Inflammatory macrophage treated with lipopolysaccharide for 4 hours (primary cell): ENCODE data around the gene ENPEP.
"Not testable (repeated sequence)": the region's sequence is repeated elsewhere in the genome, so short reads cannot be mapped to it uniquely, and the experiment has no call there.

Experiments
- DNase-seq: peaks from one replicate; pipeline ENCODE4 v3.0.0-alpha.2; 2020

ENPEP gene

GRCh38 chr4:110475881-110476818 lies at the start of gene ENPEP:
Gene ENPEP (plus strand): TSS chr4:110476155. CDS start chr4:110476415, 260 bp downstream.
- DNase-seq: no peak

- not testable (repeated sequence) for DNase-seq
Measured at GRCh38 chr4:110431805-110432204, 44.1 kb upstream of the ENPEP start.

GRCh38 chr4:110437292-110437691 lies 38.7 kb upstream of the ENPEP start:
- DNase-seq: not testable (repeated sequence)

- not testable (repeated sequence) for DNase-seq
Measured at GRCh38 chr4:110439209-110439608, 36.7 kb upstream of the ENPEP start.

- no peak for DNase-seq
Measured at GRCh38 chr4:110442309-110442708, 33.6 kb upstream of the ENPEP start.

- no peak for DNase-seq
Measured at GRCh38 chr4:110442788-110443187, 33.2 kb upstream of the ENPEP start.

GRCh38 chr4:110449947-110450346 lies 26.0 kb upstream of the ENPEP start:
- no peak for DNase-seq

GRCh38 chr4:110452546-110452945 lies 23.4 kb upstream of the ENPEP start:
- DNase-seq: no peak

GRCh38 chr4:110454441-110454840 lies 21.5 kb upstream of the ENPEP start:
- no peak for DNase-seq

- no peak for DNase-seq
Measured at GRCh38 chr4:110458494-110459266, 17.3 kb upstream of the ENPEP start.

GRCh38 chr4:110460074-110460746 lies 15.7 kb upstream of the ENPEP start:
- no peak for DNase-seq

- DNase-seq: no peak
Measured at GRCh38 chr4:110467400-110467799, 8.6 kb upstream of the ENPEP start.

- no peak for DNase-seq
Measured at GRCh38 chr4:110472583-110473329, 3.2 kb upstream of the ENPEP start.

- DNase-seq: no peak
Measured at GRCh38 chr4:110474481-110474880, 1.5 kb upstream of the ENPEP start.

- not testable (repeated sequence) for DNase-seq
Measured at GRCh38 chr4:110475080-110475479, 875 bp upstream of the ENPEP start.

GRCh38 chr4:110477836-110478235 lies 1.9 kb downstream of the ENPEP start:
- no peak for DNase-seq

GRCh38 chr4:110480031-110480549 lies 4.1 kb downstream of the ENPEP start:
- DNase-seq: no peak

GRCh38 chr4:110480746-110481271 lies 4.9 kb downstream of the ENPEP start:
- no peak for DNase-seq

GRCh38 chr4:110483516-110483915 lies 7.6 kb downstream of the ENPEP start:
- no peak for DNase-seq

- peak; percentile 87 for DNase-seq
Measured at GRCh38 chr4:110484029-110484428, 8.1 kb downstream of the ENPEP start.

- DNase-seq: peak; percentile 59
Measured at GRCh38 chr4:110484767-110485166, 8.8 kb downstream of the ENPEP start.

- no peak for DNase-seq
Measured at GRCh38 chr4:110485452-110485851, 9.5 kb downstream of the ENPEP start.
